Activated CD8-positive, alpha-beta T cell treated with anti-CD3 and anti-CD28 coated beads for 36 hours (primary cell): ENCODE data around the gene MAP2. TPM values are rescaled to one million over a fixed set of nuclear protein-coding genes. Genes with fewer than 3 reads are reported as not detected.

Experiments used
- ATAC-seq: fragments of 200-7000 bp; cut with Tn5 transposase; one replicate; pipeline ENCODE4 v1.10.0; 2021; ENCODE audit warnings: mild to moderate bottlenecking, moderate library complexity
- CTCF ChIA-PET: fragments of 350-600 bp; sonication (Branson Sonifier 250); formaldehyde crosslinking; loops from one replicate; lab custom pipeline; 2021; ENCODE audit warnings: antibody characterized with exemption; lab: Charles Lee
- POLR2A ChIA-PET: fragments of 350-600 bp; sonication (Branson Sonifier 250); formaldehyde crosslinking; loops from one replicate; lab custom pipeline; 2021; ENCODE audit warnings: antibody characterized with exemption; lab: Charles Lee
- DNase-seq: peaks from one replicate; pipeline ENCODE4 v3.0.0-alpha.2; 2020
- H3K27ac Mint-ChIP-seq: one replicate; pipeline ENCODE4 v1.8.0; 2021; ENCODE audit warnings: mild to moderate bottlenecking, mixed read lengths
- H3K27me3 Mint-ChIP-seq: one replicate; pipeline ENCODE4 v1.8.0; 2021; ENCODE audit warnings: mixed read lengths
- H3K36me3 Mint-ChIP-seq: one replicate; pipeline ENCODE4 v1.8.0; 2021; ENCODE audit warnings: low read depth, mixed read lengths
- H3K4me1 Mint-ChIP-seq: one replicate; pipeline ENCODE4 v1.8.0; 2021; ENCODE audit warnings: low read depth, mixed read lengths
- H3K4me3 Mint-ChIP-seq: one replicate; pipeline ENCODE4 v1.8.0; 2021; ENCODE audit warnings: mild to moderate bottlenecking, moderate library complexity, mixed read lengths
- H3K9me3 Mint-ChIP-seq: one replicate; pipeline ENCODE4 v1.8.0; 2021; ENCODE audit warnings: mixed read lengths
- intact Hi-C: fragments of 100-400 bp; cut with micrococcal nuclease; formaldehyde crosslinking; loops from one replicate; pipeline ENCODE4 v1.10.0; 2022
- total RNA-seq, 2 experiments: library from RNA; stranded (reverse); gene quantifications; one replicate each; pipeline ENCODE4 v1.2.3, GENCODE V29; 2021
- TF ChIP-seq, protein P1 (sequence below): fragments of 200-600 bp; IDR thresholded peaks from one replicate; pipeline ENCODE4 v1.8.0; 2022; ENCODE audit warnings: antibody characterized with exemption, mild to moderate bottlenecking

MAP2 gene
- total RNA-seq, 2 experiments from 2014 or later: not detected

DNA sequence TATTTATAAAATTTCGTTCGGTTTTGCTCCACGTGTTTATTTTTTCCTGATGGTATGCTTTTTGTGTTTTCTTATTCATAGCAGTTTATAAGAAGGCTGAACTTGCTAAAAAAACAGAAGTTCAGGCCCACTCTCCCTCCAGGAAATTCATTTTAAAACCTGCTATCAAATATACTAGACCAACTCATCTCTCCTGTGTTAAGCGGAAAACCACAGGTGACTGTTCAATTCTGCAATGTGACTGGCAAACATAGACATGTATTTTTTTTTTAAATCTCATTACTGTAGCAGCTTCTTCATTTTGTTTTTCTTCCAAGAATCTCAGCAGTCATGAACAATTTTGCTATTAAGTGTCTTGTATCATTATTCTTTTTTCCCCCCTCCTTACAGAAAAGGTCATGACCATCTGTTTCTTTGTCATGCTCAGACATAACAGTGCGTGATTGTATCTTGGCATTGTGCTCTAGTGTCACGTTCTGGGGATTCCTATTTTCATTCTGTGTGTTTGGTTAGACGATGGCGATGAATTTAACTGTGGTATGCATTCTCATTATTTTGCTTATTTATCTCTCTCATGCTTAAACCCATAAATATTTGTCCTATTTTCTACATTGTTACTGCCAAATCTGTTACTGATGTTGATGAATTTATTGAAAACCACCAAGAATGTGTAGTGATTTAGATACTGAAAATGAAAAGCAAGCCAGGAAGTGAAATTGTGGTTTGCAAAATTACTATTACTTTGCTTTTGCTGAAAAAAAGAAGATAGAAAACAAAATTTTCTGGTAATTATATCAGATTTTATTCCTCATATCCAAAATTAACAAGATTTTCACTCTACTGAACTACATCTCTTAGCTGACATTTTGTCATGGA lies 273.2 kb downstream of the MAP2 start:
- H3K4me3 Mint-ChIP-seq: no peak overlapping the region
- H3K9me3 Mint-ChIP-seq: no peaks in the 10 kb centered on the region
- ATAC-seq (no peak), DNase-seq (no peak)
- H3K27me3 Mint-ChIP-seq: no peaks in the 10 kb centered on the region
- TF ChIP-seq, protein P1, sequence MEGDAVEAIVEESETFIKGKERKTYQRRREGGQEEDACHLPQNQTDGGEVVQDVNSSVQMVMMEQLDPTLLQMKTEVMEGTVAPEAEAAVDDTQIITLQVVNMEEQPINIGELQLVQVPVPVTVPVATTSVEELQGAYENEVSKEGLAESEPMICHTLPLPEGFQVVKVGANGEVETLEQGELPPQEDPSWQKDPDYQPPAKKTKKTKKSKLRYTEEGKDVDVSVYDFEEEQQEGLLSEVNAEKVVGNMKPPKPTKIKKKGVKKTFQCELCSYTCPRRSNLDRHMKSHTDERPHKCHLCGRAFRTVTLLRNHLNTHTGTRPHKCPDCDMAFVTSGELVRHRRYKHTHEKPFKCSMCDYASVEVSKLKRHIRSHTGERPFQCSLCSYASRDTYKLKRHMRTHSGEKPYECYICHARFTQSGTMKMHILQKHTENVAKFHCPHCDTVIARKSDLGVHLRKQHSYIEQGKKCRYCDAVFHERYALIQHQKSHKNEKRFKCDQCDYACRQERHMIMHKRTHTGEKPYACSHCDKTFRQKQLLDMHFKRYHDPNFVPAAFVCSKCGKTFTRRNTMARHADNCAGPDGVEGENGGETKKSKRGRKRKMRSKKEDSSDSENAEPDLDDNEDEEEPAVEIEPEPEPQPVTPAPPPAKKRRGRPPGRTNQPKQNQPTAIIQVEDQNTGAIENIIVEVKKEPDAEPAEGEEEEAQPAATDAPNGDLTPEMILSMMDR: no peak
- CTCF ChIA-PET: interaction anchor here (0.6 kb wide), 1 partner anchor 85 kb away, joined by 3 read pairs; no protein-coding TSS in a partner anchor
- no peaks in the 10 kb centered on the region for H3K36me3 Mint-ChIP-seq
- no peak overlapping the region for H3K27ac Mint-ChIP-seq
- intact Hi-C loops: no loop called here
- POLR2A ChIA-PET: interaction anchor here (0.6 kb wide), 1 partner anchor 399 kb away, joined by 5 read pairs; no protein-coding TSS in a partner anchor
- peaks cover 4% of the 10 kb centered on the region for H3K4me1 Mint-ChIP-seq

DNA sequence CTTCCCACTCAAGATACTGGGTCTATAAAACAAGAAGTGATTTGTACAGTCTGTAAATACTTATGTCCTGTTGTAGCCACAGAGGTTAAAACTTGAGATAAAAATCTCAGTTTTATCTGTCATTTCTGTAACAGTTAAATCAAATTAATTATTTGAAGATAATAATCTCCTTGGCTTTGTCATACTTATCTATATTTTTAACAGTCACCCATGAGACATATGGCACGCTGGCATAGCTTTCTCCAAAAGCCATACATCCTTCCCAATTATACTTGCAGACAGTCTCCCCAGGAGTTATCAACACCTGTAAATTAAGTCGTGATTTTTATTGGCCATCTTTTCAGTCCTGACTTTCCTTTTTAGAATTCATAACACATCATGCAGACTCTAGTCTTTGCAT lies 278.9 kb downstream of the MAP2 start:
- no peak for ATAC-seq
- H3K9me3 Mint-ChIP-seq: no peaks in the 10 kb centered on the region
- POLR2A ChIA-PET: no interaction called here

DNA sequence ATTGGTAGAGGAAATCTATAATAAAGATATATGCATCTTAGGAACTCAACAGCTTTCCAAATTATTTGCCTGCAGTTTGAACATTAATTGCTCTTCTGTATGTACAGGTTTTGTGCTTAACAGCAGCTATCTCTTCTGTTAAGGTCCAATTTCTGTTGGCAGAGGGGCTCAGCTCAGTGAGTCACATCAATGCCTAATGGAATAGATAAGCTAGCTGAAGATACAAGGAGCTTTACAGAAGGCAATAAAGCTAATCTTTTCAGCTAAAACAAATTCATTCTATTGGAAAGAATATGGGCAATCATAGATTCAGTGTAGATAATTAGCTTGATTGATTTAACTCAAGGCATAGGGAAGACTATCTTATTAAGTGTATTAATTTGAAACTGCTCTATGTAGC lies 289.4 kb downstream of the MAP2 start:
- POLR2A ChIA-PET: no interaction called here
- TF ChIP-seq, protein P1: no peak
- H3K36me3 Mint-ChIP-seq: no peaks in the 10 kb centered on the region
- no peak for DNase-seq
- intact Hi-C loops: no loop called here
- no peaks in the 10 kb centered on the region for H3K27me3 Mint-ChIP-seq
- H3K4me3 Mint-ChIP-seq: no peak overlapping the region
- H3K4me1 Mint-ChIP-seq: no peaks in the 10 kb centered on the region
- no peak for ATAC-seq
- H3K9me3 Mint-ChIP-seq: no peaks in the 10 kb centered on the region
- no peak overlapping the region for H3K27ac Mint-ChIP-seq
- CTCF ChIA-PET: no interaction called here

More for the DNA sequence above, 278.9 kb downstream of the MAP2 start:
- H3K36me3 Mint-ChIP-seq: no peaks in the 10 kb centered on the region
- TF ChIP-seq, protein P1: no peak
- no peak overlapping the region for H3K4me3 Mint-ChIP-seq
- H3K27me3 Mint-ChIP-seq: no peaks in the 10 kb centered on the region
- no peaks in the 10 kb centered on the region for H3K4me1 Mint-ChIP-seq
- no peak overlapping the region for H3K27ac Mint-ChIP-seq
- CTCF ChIA-PET: no interaction called here
- intact Hi-C loops: no loop called here
- DNase-seq: no peak

DNA sequence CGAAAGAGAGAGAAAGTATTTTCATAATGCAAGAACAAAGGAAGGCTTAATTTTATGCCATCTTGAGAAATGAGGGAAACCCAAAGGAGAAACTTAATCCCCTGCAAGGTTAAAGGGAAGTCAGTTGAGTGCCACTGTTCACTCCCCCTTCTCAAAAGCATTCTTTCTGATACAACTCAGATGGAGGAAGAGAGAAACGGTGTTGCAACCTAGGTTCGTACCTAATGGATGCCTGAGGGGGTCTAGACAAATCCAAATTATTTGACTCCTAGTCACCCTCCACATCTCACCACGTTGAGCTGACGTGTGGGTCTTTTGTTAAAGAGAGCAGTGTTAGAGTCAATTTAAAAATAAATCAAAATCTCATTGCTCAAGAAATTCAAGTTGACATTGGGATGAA lies 295.2 kb downstream of the MAP2 start:
- Mint-ChIP-seq H3K9me3 (no peaks in the 10 kb centered on the region), H3K27me3 (no peaks in the 10 kb centered on the region)
- CTCF ChIA-PET: no interaction called here

DNA sequence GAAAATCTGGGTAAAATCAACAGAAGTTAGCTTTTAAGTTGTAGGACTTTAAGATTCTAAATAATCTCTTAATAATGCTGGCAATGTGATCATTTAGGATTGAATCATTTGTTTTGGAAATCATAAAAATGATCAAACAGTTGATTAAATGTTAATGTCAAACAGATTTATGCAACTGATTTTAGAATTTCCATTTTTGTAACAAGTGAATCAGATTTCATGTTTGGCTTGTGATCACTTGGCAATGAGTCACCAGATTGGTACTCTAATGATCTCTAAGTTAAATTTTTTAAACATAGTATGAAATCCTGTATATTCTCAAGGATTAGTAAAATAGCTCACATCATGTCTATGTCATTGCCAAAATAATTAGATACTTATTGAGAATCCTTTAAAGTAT lies 297.6 kb downstream of the MAP2 start:
- Mint-ChIP-seq H3K9me3 (no peaks in the 10 kb centered on the region), H3K27ac (no peak overlapping the region), H3K4me3 (no peak overlapping the region), H3K4me1 (no peaks in the 10 kb centered on the region), H3K36me3 (no peaks in the 10 kb centered on the region), H3K27me3 (no peaks in the 10 kb centered on the region)
- TF ChIP-seq, protein P1: no peak
- ATAC-seq (no peak), DNase-seq (no peak)
- POLR2A ChIA-PET: no interaction called here
- CTCF ChIA-PET: no interaction called here
- intact Hi-C loops: no loop called here

More for the DNA sequence above, 295.2 kb downstream of the MAP2 start:
- no peak overlapping the region for H3K4me3 Mint-ChIP-seq
- H3K36me3 Mint-ChIP-seq: no peaks in the 10 kb centered on the region
- no peak overlapping the region for H3K27ac Mint-ChIP-seq
- intact Hi-C loops: no loop called here
- TF ChIP-seq, protein P1: no peak
- DNase-seq (no peak), ATAC-seq (no peak)
- POLR2A ChIA-PET: no interaction called here
- no peaks in the 10 kb centered on the region for H3K4me1 Mint-ChIP-seq
